H1 (cell line): ENCODE measurements around the gene OR9G4.

Source experiments
- ATF3 ChIP-seq: IDR thresholded peaks from 2 replicates; pipeline ENCODE4 v1.6.1; 2011; ENCODE audit warnings: low read depth, mild to moderate bottlenecking, low read length; ENCODE audit not compliant: insufficient read depth
- CTCF ChIP-seq, 3 experiments: IDR thresholded peaks; 1 replicate in 2 of 3; 2 replicates in 1 of 3; pipeline versions ENCODE4 v1.5.1 to v1.6.1; 2011; ENCODE audit warnings: low read length in 3 of 3, mild to moderate bottlenecking in 3 of 3, inconsistent platforms in 2 of 3, low read depth in 1 of 3, moderate library complexity in 1 of 3; ENCODE audit not compliant: insufficient read depth in 1 of 3; ENCODE audit errors: control extremely low read depth in 1 of 3
- EP300 ChIP-seq, 2 experiments: IDR thresholded peaks; 1 replicate in 1 of 2; 2 replicates in 1 of 2; pipeline ENCODE4 v1.6.1; 2011 to 2012; ENCODE audit warnings: low read depth in 2 of 2, low read length in 2 of 2, mild to moderate bottlenecking in 2 of 2, borderline replicate concordance in 1 of 2, inconsistent platforms in 1 of 2, moderate library complexity in 1 of 2
- GTF2F1 ChIP-seq: IDR thresholded peaks from 2 replicates; pipeline ENCODE4 v1.6.1; 2012; ENCODE audit warnings: low read depth, low read length, improper control_type of control experiment, borderline replicate concordance
- MAFK ChIP-seq: IDR thresholded peaks from 2 replicates; pipeline ENCODE4 v1.6.1; 2012; ENCODE audit warnings: low read depth, mild to moderate bottlenecking, improper control_type of control experiment, low read length
- MAX ChIP-seq: IDR thresholded peaks from 2 replicates; pipeline ENCODE4 v1.6.1; 2012; ENCODE audit warnings: inconsistent platforms
- POLR2A ChIP-seq, 2 experiments: IDR thresholded peaks; 1 replicate in 1 of 2; 2 replicates in 1 of 2; pipeline ENCODE4 v1.6.1; 2011; ENCODE audit warnings: low read depth in 2 of 2, low read length in 2 of 2, mild to moderate bottlenecking in 2 of 2; ENCODE audit errors: control extremely low read depth in 1 of 2
- RAD21 ChIP-seq, 2 experiments: IDR thresholded peaks in 1 of 2; conservative IDR thresholded peaks in 1 of 2; 2 replicates each; pipeline ENCODE4 v1.6.1; 2011; ENCODE audit warnings: low read depth in 2 of 2, low read length in 2 of 2, improper control_type of control experiment in 1 of 2, inconsistent platforms in 1 of 2, mild to moderate bottlenecking in 1 of 2, moderate library complexity in 1 of 2
- ZNF274 ChIP-seq: IDR thresholded peaks from 2 replicates; pipeline ENCODE4 v1.7.0; 2012; ENCODE audit warnings: low read length, borderline replicate concordance; ENCODE audit errors: extremely low read depth

GRCh38 chr11:56748597-56748996, at the start of gene OR9G4:
- TF ChIP-seq MAFK (no peak), POLR2A (IDR thresholded peaks at IDR 0.05; ENCODE audit: control extremely low read depth in 1 of 2, low read depth in 2 of 2, low read length in 2 of 2) (no peak), GTF2F1 (no peak), CTCF (IDR thresholded peaks at IDR 0.05; ENCODE audit: control extremely low read depth in 1 of 3, insufficient read depth in 1 of 3, low read depth in 1 of 3, low read length in 3 of 3) (no peak), ZNF274 (no peak), EP300 (IDR thresholded peaks at IDR 0.05; ENCODE audit: borderline replicate concordance in 1 of 2, low read depth in 2 of 2, low read length in 2 of 2) (no peak), RAD21 (IDR thresholded peaks at IDR 0.05 in 1 of 2, conservative IDR thresholded peaks at IDR 0.05 in 1 of 2; ENCODE audit: low read depth in 2 of 2, low read length in 2 of 2) (no peak), ATF3 (no peak), MAX (no peak)
